ENCODE data around the gene IGSF21. TPM values are rescaled to one million over a fixed set of nuclear protein-coding genes. Genes with fewer than 3 reads are reported as not detected.

The IGSF21 gene
- total RNA-seq, 1 experiment from 2014 or later = 5.2 TPM

DNA sequence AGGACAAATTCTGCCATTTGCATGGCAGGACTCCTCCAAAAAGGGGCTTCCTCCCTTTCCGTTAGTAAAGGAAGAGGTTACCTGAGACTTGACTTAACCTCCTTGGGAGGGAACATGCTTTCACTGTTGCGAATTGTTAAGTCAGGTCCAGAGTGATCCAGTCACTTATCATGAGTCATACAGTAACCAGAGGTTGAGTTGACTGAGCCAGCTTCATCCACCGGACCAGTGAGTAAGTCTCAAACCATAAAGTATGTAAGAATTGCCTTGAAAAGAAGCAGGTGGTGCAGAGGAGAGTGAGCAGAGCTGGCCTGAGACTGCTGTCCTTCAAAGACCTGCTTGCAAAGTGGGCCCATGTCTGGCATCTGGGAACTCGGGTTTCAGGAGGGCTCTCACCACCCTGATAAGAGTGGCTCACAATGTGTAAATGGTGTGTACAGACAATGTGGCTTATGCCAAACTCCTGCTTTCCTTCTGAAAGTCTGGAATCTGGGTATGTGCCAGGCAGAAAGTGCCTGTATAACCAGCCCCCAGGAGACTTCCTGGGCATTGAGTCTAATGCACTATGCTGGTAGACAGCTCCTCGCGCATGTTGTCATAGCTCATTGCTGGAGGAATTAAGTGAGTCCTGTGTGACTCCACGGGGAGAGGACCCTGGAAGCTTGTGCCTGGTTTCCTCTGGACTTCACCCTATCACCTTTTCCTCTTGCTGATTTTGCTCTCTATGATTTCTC lies 288.8 kb downstream of the IGSF21 start:
- H3K79me1 ChIP-seq (ENCODE audit: insufficient read depth, low read depth, low read length, poor library complexity, severe bottlenecking) = no peaks in the 10 kb centered on the region
- Mint-ChIP-seq H3K27ac (no peak overlapping the region), H3K9me3 (no peaks in the 10 kb centered on the region)

More for the DNA sequence above, 288.8 kb downstream of the IGSF21 start:
- Histone ChIP-seq H3K9me3 (ENCODE audit: control insufficient read depth, low read depth, low read length) (no peaks in the 10 kb centered on the region), H3K23ac (ENCODE audit: insufficient read length, low read depth, low read length) (no peak overlapping the region), H3K4me1 (ENCODE audit: insufficient read depth, low read length) (peaks cover 6% of the 10 kb centered on the region; the same call in 1 of the 2 replicates), H3K4ac (ENCODE audit: low read depth, low read length) (no peak overlapping the region), H2BK15ac (ENCODE audit: low read depth, low read length) (no peak overlapping the region), H2AFZ (ENCODE audit: low read length) (no peak overlapping the region), H2AK5ac (ENCODE audit: insufficient read length, low read length) (no peak overlapping the region), H2BK12ac (ENCODE audit: insufficient read length, low read depth, low read length) (no peak overlapping the region), H2BK5ac (ENCODE audit: insufficient read length, low read length) (no peak overlapping the region), H4K20me1 (ENCODE audit: control insufficient read depth, insufficient read depth, insufficient read length) (no peaks in the 10 kb centered on the region), H3K9ac (ENCODE audit: extremely low read depth, insufficient read length, low read length) (no peak overlapping the region), H3K79me2 (ENCODE audit: insufficient read depth, low read length) (no peaks in the 10 kb centered on the region), H3K14ac (ENCODE audit: insufficient read depth, low read length) (no peak overlapping the region), H4K91ac (ENCODE audit: insufficient read length, low read depth, low read length) (no peak overlapping the region), H4K5ac (ENCODE audit: insufficient read length, low read depth, low read length) (no peak overlapping the region), H2BK20ac (ENCODE audit: low read depth, low read length, poor library complexity, severe bottlenecking) (no peak overlapping the region), H3K27ac (ENCODE audit: insufficient read length, low read depth, low read length) (no peak overlapping the region), H3K4me2 (ENCODE audit: insufficient read depth, insufficient read length, low read length) (no peak overlapping the region), H3K23me2 (ENCODE audit: insufficient read length, low read depth, low read length, poor library complexity, severe bottlenecking) (no peaks in the 10 kb centered on the region), H3K27me3 (ENCODE audit: insufficient read depth, low read length) (no peaks in the 10 kb centered on the region), H3K18ac (ENCODE audit: insufficient read length, low read depth, low read length) (no peak overlapping the region), H2BK120ac (ENCODE audit: low read depth, low read length, poor library complexity, severe bottlenecking) (no peak overlapping the region), H4K8ac (replicated peaks; ENCODE audit: insufficient read length, low read depth, low read length) (no peak overlapping the region), H3T11ph (ENCODE audit: low read length) (no peak overlapping the region), H3K56ac (ENCODE audit: insufficient read length, low read depth, low read length) (no peak overlapping the region)
- no peak for TF ChIP-seq CTCF (conservative IDR thresholded peaks at IDR 0.05)
- H3K4me1 Mint-ChIP-seq = peaks cover 28 to 29% of the 10 kb centered on the region in 2 experiments
- H3K27me3 Mint-ChIP-seq (ENCODE audit: low read depth) = no peaks in the 10 kb centered on the region; the same call in 1 of the 2 replicates
- no peaks in the 10 kb centered on the region; a peak in 2 of 7 replicates for H3K36me3 Mint-ChIP-seq (ENCODE audit: insufficient read depth in 1 of 3, low read depth in 3 of 3)
- no peak overlapping the region for H3K4me3 Mint-ChIP-seq
- no peak for DNase-seq
- no CpG with 5 or more reads among the region's 7 CpGs for WGBS (ENCODE audit: extremely low coverage, insufficient read length, low lambda C conversion rate)

Measured in H9 (cell line).